NCI-H1092 (cell line): ENCODE data around the gene CD151.

Experiments
- DNase-seq: peaks from one replicate; lab custom pipeline; 2025; lab: John Stamatoyannopoulos, UW

The CD151 gene

GRCh38 chr11:858053-858761, 25.5 kb downstream of the CD151 start:
- no peak for DNase-seq

GRCh38 chr11:858762-859339, 26.1 kb downstream of the CD151 start:
- no peak for DNase-seq

GRCh38 chr11:859394-860131, 26.8 kb downstream of the CD151 start:
- peak; percentile 77 for DNase-seq

- DNase-seq: no peak
Observed at GRCh38 chr11:860234-861104, 27.7 kb downstream of the CD151 start.

GRCh38 chr11:861105-861479, 28.3 kb downstream of the CD151 start:
- DNase-seq: no peak

GRCh38 chr11:862081-862661, 29.4 kb downstream of the CD151 start:
- DNase-seq: no peak

- DNase-seq: no peak
Observed at GRCh38 chr11:862696-863022, 29.9 kb downstream of the CD151 start.

GRCh38 chr11:863023-863909, 30.5 kb downstream of the CD151 start:
- no peak for DNase-seq

- DNase-seq: no peak
Observed at GRCh38 chr11:863910-864827, 31.4 kb downstream of the CD151 start.

- DNase-seq: no peak
Observed at GRCh38 chr11:864898-865297, 32.1 kb downstream of the CD151 start.

- DNase-seq: no peak
Observed at GRCh38 chr11:865462-866430, 33.0 kb downstream of the CD151 start.

- DNase-seq: no peak
Observed at GRCh38 chr11:866481-866880, 33.7 kb downstream of the CD151 start.

- DNase-seq: no peak
Observed at GRCh38 chr11:867856-868358, 35.2 kb downstream of the CD151 start.

- DNase-seq: no peak
Observed at GRCh38 chr11:868394-868793, 35.6 kb downstream of the CD151 start.

GRCh38 chr11:868802-869201, 36.0 kb downstream of the CD151 start:
- DNase-seq: no peak

- DNase-seq: no peak
Observed at GRCh38 chr11:869399-870126, 36.8 kb downstream of the CD151 start.

GRCh38 chr11:870127-870413, 37.3 kb downstream of the CD151 start:
- DNase-seq: no peak

- no peak for DNase-seq
Observed at GRCh38 chr11:870418-870817, 37.7 kb downstream of the CD151 start.
